ENCODE measurements around the gene SCNN1G.

DNA sequence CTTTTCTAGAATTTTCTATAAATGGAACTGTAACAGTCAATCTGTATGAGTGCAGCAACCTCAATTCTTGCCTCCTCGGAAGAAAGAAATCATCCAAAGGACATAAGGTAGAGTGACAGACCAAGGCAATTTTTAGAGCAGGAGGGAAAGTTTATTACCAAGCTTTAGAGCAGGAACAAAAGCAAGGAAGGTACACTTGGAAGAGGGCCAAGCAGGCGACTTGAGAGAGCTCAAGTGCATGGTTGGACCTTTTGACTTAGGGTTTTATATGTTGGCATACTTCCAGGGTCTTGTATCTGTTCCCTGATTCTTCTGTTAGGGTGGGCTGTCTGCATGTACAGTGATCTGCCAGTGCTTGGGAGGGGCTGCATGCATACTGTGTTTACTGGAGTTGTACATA lies 50.3 kb downstream of the SCNN1G start:
- no peak for TF ChIP-seq GATA2 (IDR thresholded peaks at IDR 0.05; ENCODE audit: low read depth, low read length)
- TF ChIP-seq GATA3 (IDR thresholded peaks at IDR 0.05; ENCODE audit: low read depth, low read length): no peak

All from SH-SY5Y (cell line).